Lung (tissue), 12 donors: ENCODE results near the gene LMO3. TPM values are rescaled to one million over a fixed set of nuclear protein-coding genes. Genes with fewer than 3 reads are reported as not detected.

ENCODE experiments used
- ATAC-seq: fragments of 200-7000 bp; cut with Tn5 transposase; one replicate; pipeline ENCODE4 v1.9.1; 2020; ENCODE audit warnings: moderate number of reproducible peaks; ENCODE audit not compliant: insufficient read depth, low FRiP score
- DNase-seq, 3 donors: peaks; one replicate each; pipeline ENCODE4 v3.0.0-alpha.2; 2013 to 2017
- H3K27ac ChIP-seq, 2 donors: one replicate each; pipeline ENCODE4 v1.5.1; 2013; ENCODE audit warnings: mild to moderate bottlenecking in 2 of 2, moderate library complexity in 2 of 2, control low read depth in 1 of 2, inconsistent platforms in 1 of 2, low read depth in 1 of 2, low read length in 1 of 2
- H3K27me3 ChIP-seq, 3 donors: one replicate each; pipeline ENCODE4 v1.5.1; 2013; ENCODE audit warnings: low read length in 2 of 3; ENCODE audit not compliant: control insufficient read depth in 3 of 3, insufficient read depth in 3 of 3
- H3K36me3 ChIP-seq, 4 donors: one replicate each; pipeline ENCODE4 v1.5.1; 2013; ENCODE audit warnings: low read length in 4 of 4, mild to moderate bottlenecking in 1 of 4, moderate library complexity in 1 of 4; ENCODE audit not compliant: control insufficient read depth in 4 of 4, insufficient read depth in 4 of 4
- H3K4me1 ChIP-seq, 5 donors: one replicate each; pipeline ENCODE4 v1.5.1; 2013; ENCODE audit warnings: low read length in 5 of 5, mild to moderate bottlenecking in 2 of 5, moderate library complexity in 1 of 5; ENCODE audit not compliant: control insufficient read depth in 5 of 5, insufficient read depth in 5 of 5
- H3K4me3 ChIP-seq: one replicate; pipeline ENCODE4 v1.5.1; 2013; ENCODE audit warnings: mild to moderate bottlenecking, control low read depth, moderate library complexity
- H3K9ac ChIP-seq, 2 donors: one replicate each; pipeline ENCODE4 v1.5.1; 2013; ENCODE audit warnings: low read length in 2 of 2, control low read depth in 1 of 2; ENCODE audit not compliant: insufficient read depth in 1 of 2
- H3K9me3 ChIP-seq, 4 donors: one replicate each; pipeline ENCODE4 v1.5.1; 2013; ENCODE audit warnings: low read length in 3 of 4, mild to moderate bottlenecking in 1 of 4, moderate library complexity in 1 of 4; ENCODE audit not compliant: control insufficient read depth in 4 of 4, insufficient read depth in 3 of 4
- CTCF ChIP-seq: IDR thresholded peaks from 2 replicates; pipeline ENCODE4 v1.5.1; 2012; ENCODE audit warnings: mild to moderate bottlenecking; ENCODE audit errors: control extremely low read depth, extremely low read depth
- WGBS, 2 donors: extraction: QIAGEN DNeasy Blood & Tissue Kit; methylation state at CpG; one replicate each; pipeline ENCODE4 v1.1.7; 2013; 5-methylcytosine and 5-hydroxymethylcytosine counted together
- polyA plus RNA-seq, 2 donors: library from polyadenylated mRNA; stranded (reverse); fragments of 200-250 nt; gene quantifications; one replicate each; pipeline ENCODE4 v1.2.1, GENCODE V29; 2013
- total RNA-seq, 2 donors: library from RNA; depleted of rRNA in 1 of 2; stranded (reverse); fragments of >200 nt in 1 of 2; gene quantifications; one replicate each; pipeline ENCODE4 v1.2.1, GENCODE V29; 2014 to 2021
- donor health status: control.
- donor health status: control.
- donor health status: Bipolar disorder and iron deficiency.
- donor health status: healthy.
- donor health status: DM: yes; HTN: yes; CAD: no.

The LMO3 gene
- total and polyA plus RNA-seq, 4 donors, result 54.0 to 176 (median 137) TPM

- Histone ChIP-seq H3K27ac (no peak overlapping the region), H3K4me1 (no peaks in the 10 kb centered on the region), H3K36me3 (no peaks in the 10 kb centered on the region), H3K9ac (no peak overlapping the region), H3K4me3 (no peak overlapping the region), H3K27me3 (no peaks in the 10 kb centered on the region), H3K9me3 (no peaks in the 10 kb centered on the region)
- no peak for ATAC-seq
- TF ChIP-seq CTCF, result no peak
- WGBS, 2 donors, result 86 to 88% methylated on average over 6 of the region's 6 CpGs
- no peak for DNase-seq
These were observed 85.6 kb downstream of the LMO3 start for GRCh38 chr12:16520328-16520727.

- H3K36me3 ChIP-seq, result no peaks in the 10 kb centered on the region
- ATAC-seq (no peak), DNase-seq (no peak)
- H3K9ac ChIP-seq, result no peak overlapping the region
- no peak for TF ChIP-seq CTCF
- WGBS, 2 donors, result 95 to 96% methylated on average over 3 of the region's 3 CpGs
- H3K27ac ChIP-seq, result no peak overlapping the region
- no peaks in the 10 kb centered on the region for H3K27me3 ChIP-seq
- H3K4me3 ChIP-seq, result no peak overlapping the region
- no peaks in the 10 kb centered on the region for H3K9me3 ChIP-seq
- H3K4me1 ChIP-seq, result no peaks in the 10 kb centered on the region
These were observed 90.3 kb downstream of the LMO3 start for GRCh38 chr12:16515666-16516065.

GRCh38 chr12:16513231-16513630 lies 92.7 kb downstream of the LMO3 start:
- Histone ChIP-seq H3K4me3 (no peak overlapping the region), H3K9me3 (no peaks in the 10 kb centered on the region), H3K36me3 (no peaks in the 10 kb centered on the region), H3K27ac (no peak overlapping the region), H3K4me1 (peaks cover 0 to 2% (median 0%) of the 10 kb centered on the region in 5 donors), H3K27me3 (no peaks in the 10 kb centered on the region), H3K9ac (no peak overlapping the region)
- DNase-seq (no peak), ATAC-seq (no peak)
- WGBS, 2 donors, result 96 to 97% methylated on average over 15 of the region's 15 CpGs
- no peak for TF ChIP-seq CTCF

- ATAC-seq, result no peak
These were observed 96.6 kb downstream of the LMO3 start for GRCh38 chr12:16509411-16509810.

More at GRCh38 chr12:16509411-16509810, 96.6 kb downstream of the LMO3 start:
- no peak for TF ChIP-seq CTCF
- Histone ChIP-seq H3K4me3 (no peak overlapping the region), H3K36me3 (no peaks in the 10 kb centered on the region), H3K4me1 (peaks cover 0 to 2% (median 0%) of the 10 kb centered on the region in 5 donors), H3K27ac (no peak overlapping the region), H3K9me3 (no peaks in the 10 kb centered on the region), H3K9ac (no peak overlapping the region), H3K27me3 (no peaks in the 10 kb centered on the region)
- DNase-seq, result no peak
- WGBS, 2 donors, result 53 to 80% methylated on average over 2 of the region's 2 CpGs
